GM21390 (cell line): ENCODE data around the gene LZTS3.
"Not testable (repeated sequence)": the region's sequence is repeated elsewhere in the genome, so short reads cannot be mapped to it uniquely, and the experiment has no call there.

ENCODE experiments used
- ATAC-seq: cut with Tn5 transposase; IDR thresholded peaks from one replicate; pipeline ENCODE4 v1.9.1; 2021; ENCODE audit not compliant: unreplicated experiment

LZTS3 gene

DNA sequence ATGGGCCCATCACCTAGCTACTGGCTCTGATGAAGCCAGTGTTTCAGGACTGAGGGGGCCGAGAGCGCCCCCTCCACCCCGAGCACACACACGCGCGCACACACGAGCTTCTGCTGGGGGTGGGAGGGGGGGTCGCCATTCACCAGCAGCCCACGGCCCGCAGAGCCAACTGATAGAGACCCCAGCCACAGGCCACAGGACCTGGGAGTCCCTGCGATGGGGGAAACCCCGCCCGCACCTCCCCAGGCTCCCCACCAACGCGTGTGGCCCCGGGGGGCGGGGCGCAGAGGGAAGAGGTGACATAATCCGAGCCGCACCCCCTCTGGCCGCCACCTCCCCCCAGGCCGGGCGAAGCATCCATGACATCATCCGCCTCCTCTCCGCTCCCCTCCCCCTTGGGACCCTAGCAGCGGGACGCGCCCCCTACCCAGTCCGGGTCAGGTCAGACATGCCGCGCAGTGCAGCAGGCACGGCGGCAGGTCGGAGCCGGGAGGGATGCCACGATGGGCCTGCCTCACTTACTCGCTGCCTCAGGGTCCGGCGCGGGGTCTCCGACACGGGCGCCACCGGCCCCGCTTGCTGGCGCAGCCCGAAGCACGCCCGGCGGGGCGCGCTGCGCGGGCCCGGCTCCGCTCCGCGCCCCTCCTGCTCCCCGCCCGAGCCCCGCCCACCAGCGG lies at the start of gene LZTS3:
Gene LZTS3, minus strand, starts transcription at position 617 of the 677 bp plus-strand sequence. CDS start 6,386 bp downstream, outside the sequence.
- ATAC-seq: peak; percentile 54

DNA sequence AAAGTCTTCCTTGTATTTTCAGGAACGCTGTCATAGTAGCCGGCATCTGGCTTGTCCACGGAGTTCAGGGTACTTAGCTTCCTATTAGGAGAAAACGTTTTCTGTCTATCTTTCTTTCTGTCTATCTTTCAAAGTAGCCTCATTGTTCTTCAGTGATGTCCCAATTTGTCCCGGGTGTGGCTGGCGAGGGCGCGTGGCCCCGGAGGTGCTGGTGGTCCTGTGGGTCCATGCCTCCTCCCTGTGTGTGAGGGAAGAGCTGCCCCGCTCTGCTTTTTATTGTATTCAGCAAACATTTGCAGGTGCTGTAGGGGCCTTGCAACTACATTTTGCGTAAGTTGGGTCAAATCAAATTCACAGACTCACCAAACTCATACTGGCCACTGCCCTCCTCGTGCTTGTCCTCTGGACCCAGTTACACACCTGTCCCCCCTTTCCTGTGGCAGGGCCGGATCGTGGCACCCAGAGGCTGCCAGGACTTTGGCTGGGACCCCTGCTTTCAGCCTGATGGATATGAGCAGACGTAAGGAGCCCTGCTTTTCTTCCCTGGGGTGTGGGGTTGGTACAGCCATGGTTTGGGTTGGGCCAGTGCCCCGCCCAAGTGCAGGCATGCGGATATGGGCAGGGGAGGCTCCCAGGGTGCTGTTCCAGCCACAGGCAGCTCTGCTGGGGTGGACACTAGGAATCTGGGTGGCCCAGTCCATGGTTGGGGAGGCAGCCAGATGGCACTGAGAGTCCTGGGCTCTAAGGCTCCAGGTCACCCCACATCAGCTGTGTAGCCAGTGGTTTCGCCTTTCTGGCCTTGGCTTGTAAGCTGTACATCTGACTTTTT lies 48.3 kb upstream of the LZTS3 start:
- ATAC-seq: no peak

DNA sequence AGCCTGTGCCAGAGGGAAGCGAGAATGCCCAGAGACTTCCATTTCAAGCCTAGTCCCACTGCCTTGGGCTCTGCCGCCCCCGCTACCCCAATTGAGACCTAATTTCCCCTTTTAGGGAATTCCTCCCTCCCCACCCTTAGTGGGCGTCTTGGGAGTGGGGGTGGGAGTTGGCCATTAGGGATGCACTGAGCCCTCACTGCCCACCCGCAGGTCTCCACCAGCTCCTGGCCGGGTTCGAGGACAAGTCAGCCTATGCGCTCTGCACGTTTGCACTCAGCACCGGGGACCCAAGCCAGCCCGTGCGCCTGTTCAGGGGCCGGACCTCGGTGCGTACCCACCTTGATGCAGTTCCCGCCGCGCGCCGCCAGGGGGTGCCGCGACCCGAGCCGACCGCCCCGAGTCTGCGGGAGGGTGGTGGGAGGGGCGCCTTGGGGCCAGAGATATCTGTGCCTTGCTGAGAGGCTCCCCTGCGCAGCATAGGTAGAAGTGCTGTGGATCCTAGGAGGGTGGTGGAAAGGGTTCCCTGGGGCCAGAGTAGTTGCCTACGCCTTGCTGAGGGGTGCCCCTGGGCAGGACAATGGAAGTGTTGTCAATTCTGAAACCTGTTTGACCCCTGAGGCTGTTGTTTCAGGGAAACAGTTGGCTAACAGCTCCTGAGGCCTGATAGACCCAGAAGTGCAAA lies 45.1 kb upstream of the LZTS3 start:
- peak; percentile 71 for ATAC-seq

DNA sequence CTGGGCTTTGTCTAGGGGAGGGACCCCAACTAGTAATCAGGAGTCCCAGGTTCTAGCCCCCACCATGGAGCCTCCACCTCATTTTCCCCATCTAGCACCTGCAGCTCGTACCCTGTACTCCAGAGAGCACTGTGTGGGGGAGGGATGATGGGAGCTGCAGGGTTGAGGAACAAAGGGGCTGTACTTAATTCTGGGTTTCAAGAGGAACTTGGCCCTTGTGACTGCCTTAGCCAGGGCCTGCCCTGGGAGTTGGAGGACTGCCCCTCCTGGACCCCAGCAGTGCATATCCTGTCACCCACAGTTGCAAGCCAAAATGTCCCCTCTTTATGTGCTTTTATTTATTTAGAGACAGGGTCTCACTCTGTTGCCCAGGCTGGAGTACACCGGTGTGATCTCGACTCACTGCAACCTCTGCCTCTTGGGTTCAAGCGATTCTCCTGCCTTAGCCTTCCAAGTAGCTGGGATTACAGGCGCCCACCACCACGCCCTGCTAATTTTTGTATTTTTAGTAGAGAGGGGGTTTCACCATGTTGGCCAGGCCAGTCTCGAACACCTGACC lies 42.1 kb upstream of the LZTS3 start:
- ATAC-seq: not testable (repeated sequence)

DNA sequence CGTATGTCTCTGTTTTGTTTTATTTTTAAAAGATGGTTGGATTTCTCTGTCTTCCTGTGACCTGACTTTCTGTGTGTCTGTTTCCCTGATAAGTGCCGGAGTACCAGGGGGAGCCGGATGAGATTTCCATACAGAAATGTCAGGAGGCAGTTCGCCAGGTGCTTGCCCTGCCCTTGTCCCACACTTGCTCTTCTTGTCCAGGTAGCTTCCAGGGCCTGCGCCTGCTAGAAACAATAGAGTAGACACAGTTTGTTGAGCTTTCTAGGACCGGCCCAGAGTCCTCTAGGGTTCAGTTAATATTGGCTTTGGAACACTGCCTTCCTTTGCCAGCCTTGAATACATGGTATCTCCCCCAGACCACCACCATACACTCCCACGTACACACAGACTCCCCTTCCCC lies 39.9 kb upstream of the LZTS3 start:
- no peak for ATAC-seq

DNA sequence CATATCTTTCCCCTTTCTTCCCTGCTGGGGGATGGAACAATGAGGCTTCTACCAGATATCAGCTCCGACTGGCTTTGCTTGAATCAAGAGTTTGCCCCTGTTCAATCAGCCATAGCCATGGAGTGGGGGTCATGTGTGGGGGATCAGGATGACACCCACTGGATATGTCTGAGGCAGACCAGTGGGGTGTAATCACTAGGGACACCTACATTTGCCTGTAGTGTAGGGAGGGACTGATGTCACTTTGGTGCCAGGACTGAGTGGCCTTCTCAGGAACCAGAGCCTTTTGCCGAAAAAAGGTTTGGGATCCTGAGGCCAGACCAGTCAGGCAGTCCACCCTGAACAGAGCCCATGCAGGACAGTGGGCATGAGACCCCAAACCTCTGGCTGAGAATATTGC lies 37.0 kb upstream of the LZTS3 start:
- no peak for ATAC-seq

DNA sequence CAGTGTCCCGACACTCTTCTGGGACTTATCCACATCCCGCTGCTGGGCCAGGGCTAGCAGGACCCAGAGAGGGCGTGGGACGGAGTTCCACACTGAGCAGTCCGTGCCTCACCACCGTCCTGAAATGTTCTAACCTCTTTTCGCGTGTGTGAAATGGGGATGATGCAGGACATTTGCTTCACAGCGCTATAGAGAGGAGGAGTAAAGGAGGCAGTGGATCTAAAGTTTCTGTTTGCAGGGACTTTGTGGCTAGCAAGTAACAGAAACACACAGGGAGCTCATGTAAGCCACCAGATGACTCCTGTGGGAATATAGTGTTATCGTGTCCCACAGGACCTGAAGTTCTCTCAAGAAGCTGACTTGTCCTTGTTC lies 36.6 kb upstream of the LZTS3 start:
- ATAC-seq: no peak

DNA sequence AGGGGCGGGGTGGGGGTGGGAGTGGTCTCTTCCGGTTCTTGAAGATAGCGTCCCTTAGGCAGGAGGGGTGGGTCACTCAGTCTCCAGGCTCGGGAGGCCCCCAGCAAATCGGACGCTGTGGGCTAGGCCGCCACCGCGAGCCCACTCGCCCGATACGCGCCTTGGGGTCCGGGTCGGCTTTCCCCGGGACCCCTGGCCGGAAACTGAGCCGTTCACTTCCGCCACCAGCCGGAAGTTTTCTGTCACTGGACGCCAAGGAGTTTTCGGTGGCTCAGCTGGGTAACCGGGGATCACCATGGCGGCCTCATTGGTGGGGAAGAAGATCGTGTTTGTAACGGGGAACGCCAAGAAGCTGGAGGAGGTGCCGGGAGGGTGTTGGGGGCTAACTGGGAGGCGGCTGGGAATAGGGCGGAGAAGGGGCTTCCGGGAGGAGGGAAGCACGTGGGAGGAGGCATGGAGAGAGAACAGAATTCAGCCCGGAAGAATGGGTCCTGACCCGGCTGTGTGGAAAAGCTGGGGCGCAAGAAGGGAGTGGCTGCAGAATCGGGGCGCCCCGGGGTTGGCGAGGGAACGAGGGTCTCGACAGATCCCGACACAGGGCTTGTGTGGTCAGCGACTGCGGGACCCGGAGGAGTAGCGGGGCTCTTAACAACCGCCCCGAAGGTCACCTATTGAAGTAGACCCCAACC lies 36.1 kb upstream of the LZTS3 start, which contains the start of gene ITPA:
Gene ITPA, plus strand, starts transcription at position 242 of the 689 bp plus-strand sequence. Its CDS starts 54 bp downstream, at position 296.
- ATAC-seq: no peak

DNA sequence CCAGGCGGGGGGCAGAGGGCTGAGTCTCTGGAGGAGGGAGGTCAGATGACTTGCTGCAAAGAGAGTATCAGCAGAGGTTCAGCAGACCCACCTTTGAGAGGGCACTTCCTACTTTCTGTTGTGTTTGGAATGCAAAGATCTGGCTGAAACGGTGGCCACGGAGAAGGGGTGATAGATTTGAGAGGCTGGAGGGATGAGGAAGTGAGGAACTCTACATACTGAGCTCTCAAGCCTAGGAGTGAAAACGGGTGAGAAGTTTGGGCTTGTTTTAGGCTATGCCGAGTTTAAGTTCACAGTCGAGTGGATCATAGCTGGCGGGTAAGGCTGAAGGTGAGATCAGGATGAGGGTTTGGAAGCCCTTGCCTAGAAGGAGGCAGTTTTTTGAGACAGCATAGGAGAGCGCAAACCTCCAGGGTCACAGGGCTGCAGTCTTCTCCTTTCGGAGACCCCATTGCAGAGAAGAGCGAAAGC lies 35.5 kb upstream of the LZTS3 start:
- no peak for ATAC-seq

DNA sequence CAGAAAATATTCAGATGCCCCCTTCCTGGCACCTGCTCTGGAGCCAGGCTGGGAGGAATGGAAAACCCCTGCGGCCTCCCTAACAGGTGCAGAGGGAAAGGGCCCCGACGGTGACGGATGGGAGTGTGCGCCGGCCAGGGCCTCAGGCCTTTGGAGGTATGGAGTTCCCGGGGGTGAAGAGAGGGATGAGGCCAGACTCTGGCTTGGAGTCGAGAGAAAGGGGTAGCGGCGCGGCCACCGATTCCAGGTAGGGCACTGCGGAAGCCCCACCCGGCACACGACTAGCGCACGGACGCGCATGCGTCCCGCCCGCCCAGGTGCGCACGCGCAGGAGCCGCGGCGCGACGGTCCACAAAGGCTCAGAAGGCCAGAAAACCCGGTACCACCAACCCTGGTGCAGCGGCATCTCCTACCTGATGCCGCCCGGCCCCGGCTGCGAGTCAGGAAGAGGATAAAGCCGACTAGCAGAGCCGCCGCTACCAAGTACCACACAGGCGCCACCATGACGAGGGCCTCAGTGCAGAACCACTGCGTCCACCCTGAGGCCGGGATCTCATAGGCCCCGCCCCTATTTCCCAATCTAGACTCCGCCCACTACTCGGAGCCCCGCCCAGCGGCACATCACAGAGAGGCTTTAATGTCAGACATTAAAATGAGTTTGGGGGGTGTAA lies 30.9 kb upstream of the LZTS3 start, which contains the start of gene DDRGK1:
Gene DDRGK1, minus strand, starts transcription at position 559 of the 671 bp plus-strand sequence. Its CDS starts 55 bp downstream, at position 504.
- peak; percentile 78 for ATAC-seq

DNA sequence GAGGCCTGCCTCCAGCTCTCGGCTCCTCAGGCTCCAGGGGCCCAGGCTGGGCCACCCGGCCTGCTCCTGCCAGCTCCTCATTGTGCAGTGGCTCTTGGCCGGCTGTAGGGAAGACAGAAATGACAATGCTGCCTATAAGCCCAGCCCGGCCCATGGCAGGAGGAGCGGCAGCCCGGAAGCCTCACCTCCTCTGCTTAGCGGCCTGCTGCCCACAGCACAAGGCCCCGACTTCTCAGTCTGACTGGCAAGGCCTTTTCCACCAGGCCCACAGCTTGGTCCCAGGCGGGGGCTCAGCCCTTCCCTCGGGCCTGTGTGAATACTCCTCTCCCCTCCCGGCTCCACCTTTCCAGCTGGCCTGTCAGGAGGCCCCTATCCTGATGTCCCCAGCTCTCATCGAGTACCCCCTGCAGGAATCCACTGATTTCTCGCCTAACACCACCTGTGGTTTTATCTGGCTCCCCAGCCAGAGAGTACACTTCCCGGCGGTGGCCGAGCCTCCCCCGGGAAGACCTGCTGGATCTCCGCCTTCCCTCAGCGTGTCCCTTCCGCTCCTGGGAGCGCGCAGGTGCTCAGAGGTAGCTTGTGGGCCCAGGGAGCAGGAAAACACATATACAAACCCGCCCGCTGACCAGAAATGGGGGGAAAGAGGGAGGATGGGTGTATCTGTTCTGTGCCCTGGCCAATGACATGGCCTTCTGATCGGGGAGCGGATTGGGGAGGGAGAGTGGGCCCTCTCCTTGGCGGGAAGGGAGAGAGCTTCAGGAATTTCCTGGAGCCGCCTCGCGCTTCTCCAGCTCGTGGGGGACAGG lies 30.2 kb upstream of the LZTS3 start:
- no peak for ATAC-seq

DNA sequence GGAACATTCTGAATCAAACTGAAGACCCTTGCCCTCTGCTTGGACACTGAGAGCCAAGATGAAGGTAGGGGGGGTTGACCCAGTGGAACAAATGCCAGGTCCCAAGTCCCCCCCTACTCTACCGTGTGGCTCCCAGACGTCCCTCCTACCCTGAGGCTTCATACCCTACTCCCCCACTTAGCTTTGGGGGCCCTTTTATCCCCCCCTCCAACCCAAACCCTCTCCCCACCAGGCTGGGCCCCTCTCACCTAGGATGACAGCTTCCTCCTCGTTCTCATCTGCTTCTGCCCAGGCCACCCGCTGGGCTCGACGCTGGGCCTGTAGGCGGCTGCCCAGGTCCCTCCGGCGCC lies 29.6 kb upstream of the LZTS3 start:
- no peak for ATAC-seq

DNA sequence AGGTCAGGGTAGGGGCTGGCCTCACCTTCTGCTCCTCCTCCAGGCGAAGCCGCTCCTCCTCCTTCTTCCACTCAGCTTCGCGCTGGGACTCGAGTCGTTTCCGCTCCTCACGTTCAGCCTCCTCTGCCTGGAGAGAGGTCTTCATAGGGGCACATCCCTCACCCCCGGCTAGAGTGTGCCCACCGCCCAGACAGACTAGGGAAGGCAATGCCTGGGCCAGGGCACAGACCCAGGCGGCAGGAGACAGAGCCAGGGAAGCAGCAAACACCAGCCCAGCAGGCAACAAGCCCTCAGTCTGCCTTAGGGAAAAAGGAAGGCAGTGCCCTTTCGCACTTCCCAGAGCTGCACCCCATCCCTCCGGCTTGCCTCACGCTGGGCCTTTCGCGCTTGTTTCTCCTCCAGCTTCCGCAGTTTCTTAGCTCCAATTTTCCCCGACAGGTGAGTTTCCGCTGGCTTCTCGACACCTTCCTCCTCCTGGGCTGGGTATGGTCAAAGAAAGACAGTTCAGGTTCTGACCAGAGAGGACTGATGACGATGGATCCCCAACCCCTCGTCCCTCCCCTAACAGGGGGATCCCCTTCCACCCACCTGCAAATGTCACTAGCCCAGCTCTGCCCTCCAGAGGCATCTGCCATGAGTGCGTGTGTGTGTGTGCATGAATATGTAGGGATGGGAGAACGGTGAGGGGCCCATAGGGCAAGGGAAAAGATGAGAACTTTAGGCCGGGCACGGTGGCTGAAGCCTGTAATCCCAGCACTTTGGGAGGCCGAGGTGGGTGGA lies 26.8 kb upstream of the LZTS3 start:
- ATAC-seq: no peak

DNA sequence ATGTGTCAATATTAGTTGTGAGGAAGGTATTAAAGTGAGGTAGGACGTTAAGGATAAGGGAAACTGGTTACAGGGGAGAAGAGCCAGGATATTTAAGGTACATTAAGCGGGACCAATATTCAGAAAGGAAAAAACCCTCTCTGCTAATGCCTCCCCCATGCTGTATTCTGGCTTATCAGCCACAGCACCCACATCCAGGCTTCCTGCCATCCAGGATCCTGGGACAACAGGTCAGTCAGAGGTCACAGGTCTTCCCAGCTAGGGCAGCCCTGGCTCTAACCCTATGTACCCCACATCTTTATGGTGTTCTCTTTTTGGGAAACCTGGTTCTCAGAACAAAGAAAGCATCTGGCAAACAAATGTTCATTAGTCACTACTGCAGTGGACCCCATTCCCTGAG lies 25.9 kb upstream of the LZTS3 start:
- no peak for ATAC-seq

DNA sequence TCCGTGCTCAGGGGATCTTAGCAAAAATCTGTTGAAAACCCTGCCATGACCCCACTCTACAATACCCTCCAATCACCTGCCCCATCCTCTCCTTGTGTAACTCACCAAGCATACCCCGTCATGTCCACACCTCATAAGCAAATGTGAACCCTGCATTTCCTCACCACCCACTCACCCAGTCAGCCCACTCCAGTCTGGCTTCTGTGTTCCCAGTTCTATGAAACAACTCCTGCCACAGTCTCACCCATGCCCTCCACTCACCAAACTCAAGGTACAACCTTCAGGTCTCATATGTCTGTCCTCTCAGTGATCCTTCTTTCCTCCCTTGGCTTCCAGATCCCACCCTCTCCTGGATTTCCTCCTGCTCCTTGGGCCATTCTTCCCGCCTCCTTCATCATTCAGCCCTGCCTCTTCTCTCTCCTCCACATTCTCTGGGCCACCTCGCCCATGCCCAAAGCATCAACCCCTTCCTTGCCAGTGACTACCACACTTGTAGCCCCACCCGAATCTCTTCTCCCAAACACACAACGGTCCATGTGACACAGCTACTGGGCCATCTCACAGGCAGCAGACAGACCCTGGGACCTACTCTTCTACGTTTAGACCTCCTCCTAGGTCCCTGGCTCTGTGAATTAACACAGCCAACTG lies 22.4 kb upstream of the LZTS3 start:
- ATAC-seq: no peak

DNA sequence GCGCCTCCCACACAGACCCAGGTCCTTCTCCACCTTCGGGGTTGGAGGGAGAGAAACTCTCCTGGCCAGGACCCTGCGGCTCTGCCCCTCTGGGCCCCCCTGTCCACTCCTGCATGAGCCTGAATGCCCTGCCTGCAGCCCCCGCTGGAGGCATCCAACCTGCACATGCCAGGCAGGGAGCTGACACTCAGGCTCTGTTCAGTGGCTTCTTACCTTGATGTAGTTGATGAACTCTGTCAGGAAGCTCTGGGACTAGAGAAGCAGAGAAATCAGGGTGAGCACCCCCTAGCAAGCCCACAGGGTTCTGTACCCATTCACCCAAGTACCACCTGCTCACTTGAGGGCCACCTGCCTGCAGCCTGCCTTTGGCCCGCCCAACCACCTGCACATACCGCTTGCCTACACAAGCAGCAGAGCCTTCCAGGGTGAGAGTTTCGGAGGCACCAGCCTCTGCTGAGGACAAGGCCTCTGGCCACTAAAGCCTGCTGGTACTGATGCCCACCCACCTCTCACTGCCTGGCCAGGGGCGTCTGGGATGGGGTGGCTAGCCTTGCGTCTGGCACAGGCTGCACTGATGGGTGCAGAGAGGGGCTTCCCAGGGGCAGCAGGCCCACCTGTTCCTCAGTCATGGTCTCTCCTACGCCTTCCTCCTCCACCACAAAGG lies 21.4 kb upstream of the LZTS3 start:
- ATAC-seq: no peak

DNA sequence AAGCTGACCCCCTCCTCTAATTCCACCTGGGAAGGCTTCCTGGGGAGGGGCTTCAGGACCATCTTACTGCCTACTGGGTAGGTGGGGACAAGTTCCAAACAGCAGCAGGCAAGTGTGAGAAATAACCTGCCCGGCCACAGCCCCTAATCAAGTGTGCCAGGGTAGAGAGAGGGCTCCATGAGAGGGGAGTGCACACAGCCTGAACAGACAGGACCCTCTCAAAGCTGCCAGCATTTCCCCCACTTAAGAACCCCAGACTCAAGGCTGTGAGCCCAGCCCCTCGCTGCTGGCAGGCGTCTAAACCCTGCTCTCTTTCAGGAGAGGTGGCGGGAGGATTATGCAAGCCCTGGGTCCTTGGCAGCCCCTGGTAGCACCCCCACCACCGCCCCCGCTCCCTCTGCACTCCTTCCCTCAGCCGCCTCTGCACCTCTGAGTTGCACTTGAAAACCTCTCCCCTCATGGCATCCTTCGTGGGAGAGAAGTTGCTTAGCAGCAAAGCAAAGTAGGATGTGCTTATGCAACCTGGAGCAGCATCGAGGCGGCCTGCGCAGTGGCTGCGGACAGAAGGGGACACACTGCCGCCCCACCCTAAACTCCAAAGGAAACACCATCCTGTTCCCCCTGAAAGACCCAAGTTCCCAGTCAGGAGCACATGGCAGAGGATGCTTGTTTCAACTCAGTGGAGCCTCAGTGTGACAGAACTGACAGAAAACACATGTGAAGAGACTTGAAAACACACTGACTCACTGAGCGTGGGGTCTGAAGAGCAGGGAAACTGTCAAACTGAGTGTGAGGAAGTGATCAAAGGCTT lies 20.7 kb upstream of the LZTS3 start:
- no peak for ATAC-seq
